GM18873 (cell line): Measurements from ENCODE around the gene SEC11C.

ENCODE experiments used
- ATAC-seq: cut with Tn5 transposase; IDR thresholded peaks from one replicate; pipeline ENCODE4 v1.9.1; 2021; ENCODE audit warnings: mild to moderate bottlenecking, moderate library complexity, moderate number of reproducible peaks; ENCODE audit not compliant: unreplicated experiment, low FRiP score

SEC11C gene

DNA sequence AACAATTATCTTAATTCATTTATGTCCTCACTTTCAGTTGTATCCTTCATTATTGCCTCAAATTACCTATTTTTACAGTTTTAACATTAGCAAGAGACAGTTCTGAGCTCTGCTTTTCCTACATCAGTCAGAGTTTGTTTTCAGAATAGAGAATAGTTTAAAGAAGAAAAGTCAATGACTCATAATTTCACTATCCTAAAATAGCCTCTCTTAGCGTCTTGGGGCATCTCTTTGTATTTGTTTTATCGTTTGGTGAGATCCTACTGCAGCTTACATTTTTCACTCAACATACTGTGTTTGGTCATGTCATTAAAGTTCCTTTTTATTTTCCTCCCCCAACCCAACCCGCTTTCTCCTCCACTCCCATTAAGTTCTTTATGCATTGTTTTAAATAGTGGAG lies 3.8 kb downstream of the SEC11C start:
- ATAC-seq = no peak

DNA sequence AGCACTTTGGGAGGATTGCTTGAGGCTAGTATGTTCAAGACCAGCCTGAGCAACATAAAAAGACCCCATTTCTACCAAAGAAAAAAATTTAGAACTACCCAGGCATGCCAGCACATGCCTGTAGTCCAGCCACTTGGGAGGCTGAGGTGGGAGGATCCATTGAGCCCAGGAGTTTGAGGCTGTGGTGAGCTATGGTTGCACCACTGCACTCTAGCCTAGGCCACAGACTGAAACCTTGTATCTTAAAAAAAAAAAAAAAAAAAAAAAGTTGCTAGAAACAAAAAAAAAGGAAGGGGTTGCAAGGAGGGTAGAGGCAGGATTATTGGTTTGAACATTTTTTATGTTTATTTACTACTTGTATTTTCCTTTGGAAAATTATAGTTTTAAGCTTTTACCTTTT lies 4.8 kb downstream of the SEC11C start:
- no peak for ATAC-seq

DNA sequence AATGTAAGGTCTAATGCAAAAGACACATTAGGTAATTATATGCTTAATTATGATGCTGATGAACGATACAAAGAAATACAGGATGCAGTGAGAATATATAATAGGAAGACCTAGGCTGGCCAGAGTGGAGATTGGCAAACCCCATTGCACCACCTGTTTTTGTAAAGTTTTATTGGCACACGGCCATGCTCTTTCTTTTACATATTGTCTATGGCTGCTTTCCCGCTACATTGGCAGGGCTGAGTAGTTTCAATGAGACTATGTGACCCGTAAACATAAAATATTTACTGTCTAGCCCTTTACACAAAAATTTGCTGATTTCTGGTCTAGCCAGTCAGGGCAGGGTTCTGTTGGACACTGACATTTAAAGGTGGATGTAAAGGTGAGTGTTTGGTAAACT lies 5.4 kb downstream of the SEC11C start:
- no peak for ATAC-seq

DNA sequence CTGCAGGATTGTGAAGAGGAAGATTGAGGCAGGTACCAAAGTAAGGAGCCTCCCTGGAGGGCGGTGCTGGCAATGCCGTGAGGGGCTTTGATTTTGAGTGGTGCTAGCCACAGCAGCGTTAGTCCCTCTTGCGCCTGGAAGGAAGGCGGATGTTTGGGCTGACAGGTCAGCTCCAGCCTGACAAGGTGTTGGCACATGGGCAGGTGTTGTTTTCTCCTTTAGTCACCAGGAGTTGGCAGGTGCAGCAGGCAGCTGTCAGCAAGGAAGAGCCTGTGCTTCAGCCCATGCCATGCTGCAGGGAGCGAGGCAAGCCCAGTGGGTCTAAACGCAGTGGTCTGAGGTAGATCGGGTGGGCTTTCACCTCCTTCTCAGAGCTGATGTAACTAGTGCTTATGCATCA lies 8.5 kb downstream of the SEC11C start:
- ATAC-seq = no peak

DNA sequence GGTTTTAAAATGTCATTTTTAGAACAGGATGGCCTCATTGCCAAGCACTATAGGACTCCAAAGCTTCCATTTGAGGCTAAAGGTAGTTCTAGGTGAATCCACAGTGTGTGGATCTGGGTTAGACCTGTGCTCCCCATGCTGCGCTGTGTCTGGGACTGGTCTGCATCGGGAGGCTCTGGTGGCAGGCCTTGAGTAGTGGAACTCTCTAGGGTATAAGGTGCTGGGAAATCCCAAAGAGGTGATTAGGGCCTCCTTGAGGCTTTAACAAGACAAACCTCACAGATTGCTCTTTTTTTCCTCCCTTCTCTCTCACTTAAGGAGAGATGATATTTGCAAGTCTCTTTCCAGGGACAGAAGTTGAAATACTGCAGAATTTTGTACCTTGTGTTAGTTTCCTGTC lies 9.3 kb downstream of the SEC11C start:
- ATAC-seq = no peak

DNA sequence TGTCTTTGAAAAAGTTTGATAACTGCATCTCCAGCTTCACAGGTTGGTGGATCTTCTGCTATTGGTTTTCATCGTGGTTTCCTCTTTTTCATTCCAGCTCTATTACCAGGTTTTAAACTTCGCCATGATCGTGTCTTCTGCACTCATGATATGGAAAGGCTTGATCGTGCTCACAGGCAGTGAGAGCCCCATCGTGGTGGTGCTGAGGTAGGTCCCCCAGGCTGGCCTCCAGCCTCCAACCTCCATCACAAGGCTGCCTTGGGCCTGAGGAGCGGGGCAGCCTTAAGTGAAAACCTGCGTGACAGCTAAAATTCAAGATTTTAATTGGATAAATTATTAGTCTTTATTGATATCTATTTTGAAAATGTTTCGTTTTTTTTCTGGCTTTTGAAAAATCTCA lies 9.7 kb downstream of the SEC11C start:
- ATAC-seq = no peak

DNA sequence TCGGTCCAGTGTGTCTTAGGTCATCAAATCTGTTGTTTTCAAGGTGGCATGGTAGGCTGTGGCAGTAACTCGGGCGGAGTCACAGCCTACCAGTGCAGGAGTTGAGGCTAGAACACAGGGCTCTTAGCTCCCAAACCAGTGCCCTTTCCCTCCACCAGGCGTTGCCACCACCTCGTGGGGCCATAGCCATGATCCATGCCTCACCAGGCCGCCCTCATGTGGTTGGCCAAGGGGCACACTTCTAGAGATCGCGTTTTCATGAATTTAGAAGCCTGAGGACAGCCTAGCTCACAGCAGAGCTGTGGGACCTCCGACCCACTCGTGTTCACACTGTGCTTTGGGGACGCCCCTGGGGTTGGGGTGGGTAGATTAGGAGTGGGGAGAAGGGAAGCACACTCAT lies 10.6 kb downstream of the SEC11C start:
- ATAC-seq = no peak

DNA sequence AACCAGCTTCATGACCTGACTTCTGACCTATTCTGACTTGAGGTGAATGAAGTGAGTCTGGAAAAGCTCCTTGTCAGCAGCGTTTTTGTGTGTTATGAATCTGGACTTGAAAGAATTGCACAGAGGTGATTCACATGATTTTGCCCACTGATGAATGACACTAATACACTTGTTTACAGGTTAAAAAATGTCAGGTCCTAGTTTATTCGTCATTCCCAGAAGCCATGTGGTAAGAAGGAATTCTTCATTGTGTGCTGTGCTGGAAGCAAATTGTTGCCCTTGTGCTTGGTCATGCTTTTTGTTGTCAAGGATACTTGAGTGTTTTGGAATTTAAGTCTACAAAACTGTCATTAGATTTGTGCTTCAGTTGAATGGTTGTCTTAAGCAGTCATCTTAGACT lies 15.5 kb downstream of the SEC11C start:
- ATAC-seq = no peak

DNA sequence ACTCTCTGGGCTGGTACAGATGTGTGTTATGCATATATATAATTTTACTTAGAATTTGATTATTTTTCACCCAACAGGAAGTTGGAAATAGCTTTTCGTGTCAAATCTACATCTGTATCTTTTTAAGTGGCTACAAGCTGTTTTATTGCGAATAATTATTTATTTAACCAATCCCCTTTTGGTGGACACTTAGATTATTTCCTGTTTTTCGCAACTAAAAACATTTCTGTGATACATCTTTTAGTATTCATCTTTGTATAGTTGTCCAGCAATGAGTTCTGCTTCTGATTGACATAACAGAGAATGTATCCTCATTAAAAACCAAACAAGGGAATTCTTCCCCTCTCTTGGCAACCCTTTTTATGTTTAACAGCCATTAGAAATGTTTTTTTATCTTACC lies 16.6 kb downstream of the SEC11C start:
- no peak for ATAC-seq

DNA sequence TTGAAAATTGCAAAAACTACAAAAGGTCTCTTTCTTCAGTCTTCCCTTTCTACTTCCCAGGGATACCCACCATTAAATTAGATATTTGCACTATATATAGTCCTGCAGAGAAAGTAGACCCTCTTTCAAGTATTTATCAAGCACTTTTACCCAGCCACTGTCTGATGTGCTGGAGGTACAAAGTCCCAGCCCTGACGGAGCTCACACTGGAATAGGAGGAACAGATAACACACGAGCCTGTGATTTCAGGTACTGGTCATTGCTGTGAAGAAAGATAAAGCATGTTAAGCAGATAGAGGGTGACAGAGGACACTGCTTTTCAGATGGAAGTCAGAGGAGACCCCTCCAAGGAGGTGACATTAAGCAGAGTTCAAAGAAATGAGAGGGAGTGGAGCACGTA lies 19.6 kb downstream of the SEC11C start:
- ATAC-seq = no peak

DNA sequence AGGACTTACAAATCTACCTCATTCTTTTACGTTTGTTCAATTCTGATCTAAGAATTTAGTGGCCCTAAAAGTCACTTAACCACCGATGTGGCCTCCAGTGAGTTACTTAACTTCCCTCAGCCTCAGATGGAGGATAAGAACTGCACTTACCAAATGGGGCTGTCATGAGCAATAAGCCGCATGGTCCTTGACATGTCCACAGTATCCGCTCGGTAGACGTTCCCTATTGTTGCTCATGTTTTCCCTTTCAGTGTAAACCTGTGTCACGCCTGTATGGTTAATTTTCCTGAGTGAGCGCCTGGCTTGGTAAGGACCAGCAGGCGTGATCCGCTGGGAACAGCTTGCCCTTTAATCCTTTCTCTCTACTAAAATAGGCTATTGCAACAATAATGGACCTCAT lies 20.3 kb downstream of the SEC11C start:
- ATAC-seq = no peak

DNA sequence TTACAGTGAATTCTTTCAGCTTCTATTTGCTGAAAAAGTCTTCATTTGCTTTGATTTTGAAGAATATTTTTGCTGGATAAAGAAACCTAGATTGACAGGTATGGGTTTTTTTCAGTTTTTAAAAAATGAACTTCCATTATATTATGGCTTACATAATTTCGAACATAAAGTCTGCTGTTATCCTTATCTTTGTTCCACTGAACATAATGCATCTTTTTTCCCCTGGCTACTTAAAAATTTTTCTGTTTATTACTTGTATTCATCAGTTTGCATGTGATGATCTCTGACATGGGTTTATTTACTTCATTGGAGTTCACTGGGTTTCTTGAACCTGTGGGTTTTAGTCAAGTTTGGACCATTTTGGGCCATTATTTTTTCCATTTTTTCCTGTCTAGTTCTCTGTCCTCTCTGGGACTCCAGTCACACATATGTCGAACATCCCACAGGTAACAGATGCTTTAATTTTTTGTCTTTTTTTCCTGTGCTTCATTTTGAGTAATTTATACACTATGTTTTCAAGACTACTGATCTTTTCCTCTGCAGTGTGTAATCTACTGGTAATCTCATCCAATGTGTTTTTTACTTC lies 33.1 kb downstream of the SEC11C start:
- no peak for ATAC-seq

DNA sequence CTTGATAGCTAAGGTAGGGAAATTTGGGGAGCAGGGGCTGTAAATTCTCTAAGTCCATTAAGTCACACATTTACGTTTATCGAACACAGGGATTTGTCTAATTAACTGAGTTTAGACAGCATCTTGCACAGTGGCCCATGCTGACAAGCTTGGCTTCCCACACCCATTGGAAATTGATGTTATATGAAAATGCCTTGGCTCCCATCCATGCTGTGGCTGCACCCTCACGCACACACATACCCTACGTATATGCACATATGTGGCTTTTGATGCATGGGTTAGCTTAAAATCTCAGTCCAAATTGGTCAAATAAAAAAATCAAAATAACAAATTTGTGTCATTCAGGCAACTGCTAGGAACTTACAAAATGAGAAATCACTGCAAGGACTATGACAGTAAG lies 37.8 kb downstream of the SEC11C start:
- ATAC-seq = no peak

DNA sequence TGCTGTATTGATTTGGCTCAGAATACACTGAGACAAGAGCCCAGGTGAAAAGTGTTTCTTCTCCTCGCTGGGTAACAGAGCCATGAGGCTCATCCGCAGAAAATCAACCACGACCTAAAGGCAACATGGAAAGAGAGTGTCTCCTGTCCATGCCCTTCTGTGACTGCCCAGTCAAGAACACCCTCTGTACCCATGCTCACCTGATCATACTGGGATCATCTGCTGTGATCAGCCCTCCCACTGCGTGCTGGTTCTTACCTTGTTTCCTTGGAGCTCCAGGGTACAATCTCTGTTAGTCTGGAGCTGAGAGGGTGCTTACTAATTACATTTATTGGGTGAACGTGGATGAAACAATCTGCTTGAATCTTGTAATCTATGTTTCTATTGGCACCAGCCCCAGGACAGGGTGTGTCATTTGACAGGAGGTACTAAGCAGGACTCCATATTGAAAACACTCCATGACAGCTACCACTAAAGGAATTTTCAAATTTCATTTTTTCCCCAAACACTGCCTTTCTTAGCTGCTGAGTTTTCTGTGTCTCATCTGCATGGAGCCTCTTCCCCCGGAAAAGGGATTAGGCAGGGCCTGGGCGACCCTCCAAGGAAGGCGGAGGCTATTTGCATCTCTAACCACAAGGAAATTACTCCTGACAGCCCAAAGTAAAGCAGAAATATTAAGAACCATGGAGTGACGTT lies 40.6 kb downstream of the SEC11C start:
- ATAC-seq = no peak

DNA sequence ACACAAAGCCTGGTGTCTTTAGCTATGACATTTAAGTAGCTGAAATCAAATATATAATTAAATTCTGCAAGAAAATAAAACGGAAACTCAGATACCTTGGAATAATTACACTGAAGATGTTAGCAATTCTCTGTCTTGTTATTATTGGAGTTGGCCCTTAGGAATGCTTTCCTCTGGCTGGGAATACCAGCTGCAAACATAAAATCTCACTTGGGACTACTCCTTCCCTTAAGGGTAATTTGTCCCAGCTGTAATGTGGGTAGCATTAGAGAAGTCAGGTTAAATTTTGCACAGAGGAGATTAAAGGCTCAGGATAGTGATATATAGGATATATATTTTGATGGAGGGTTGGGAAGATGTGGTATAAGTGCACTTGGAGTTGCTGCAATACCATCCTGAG lies 43.0 kb downstream of the SEC11C start:
- ATAC-seq = no peak

DNA sequence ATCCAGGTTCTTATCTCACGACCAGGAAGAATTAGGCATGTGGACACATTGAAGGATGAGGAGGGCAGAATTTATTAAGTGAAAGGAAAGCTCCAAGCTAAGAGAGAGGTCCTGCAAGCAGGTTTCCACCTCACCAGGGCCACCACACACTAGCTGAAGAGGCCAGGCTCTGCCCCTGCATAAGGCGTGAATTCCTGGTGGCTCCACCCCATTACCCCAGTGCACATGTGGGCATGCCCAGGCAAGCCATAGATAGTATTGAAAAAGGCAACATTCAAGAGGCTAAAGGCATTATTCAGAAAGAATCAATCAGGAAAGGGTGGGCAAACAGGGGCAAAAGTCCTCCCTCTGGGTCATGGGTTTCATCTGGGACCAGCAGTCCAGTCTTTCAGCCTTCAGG lies 49.3 kb downstream of the SEC11C start:
- ATAC-seq = no peak

DNA sequence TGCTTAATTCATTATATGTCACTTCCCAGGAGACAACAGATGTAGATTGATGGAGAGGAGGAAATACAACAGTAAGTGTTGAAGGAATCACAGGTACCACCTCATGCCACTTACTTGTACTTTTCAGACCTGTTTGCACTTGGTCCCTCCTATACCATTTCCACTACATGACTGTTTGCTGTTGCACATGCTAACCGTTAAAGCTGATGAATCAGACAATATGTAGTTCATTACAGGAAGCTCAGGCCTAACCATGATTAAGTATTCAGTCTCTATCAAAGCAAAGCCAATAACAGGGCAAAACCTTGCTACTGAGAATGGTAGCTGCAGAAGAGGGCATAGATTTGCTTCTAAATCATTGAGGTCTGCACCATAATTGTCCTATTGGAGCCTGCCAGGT lies 50.1 kb downstream of the SEC11C start:
- no peak for ATAC-seq

DNA sequence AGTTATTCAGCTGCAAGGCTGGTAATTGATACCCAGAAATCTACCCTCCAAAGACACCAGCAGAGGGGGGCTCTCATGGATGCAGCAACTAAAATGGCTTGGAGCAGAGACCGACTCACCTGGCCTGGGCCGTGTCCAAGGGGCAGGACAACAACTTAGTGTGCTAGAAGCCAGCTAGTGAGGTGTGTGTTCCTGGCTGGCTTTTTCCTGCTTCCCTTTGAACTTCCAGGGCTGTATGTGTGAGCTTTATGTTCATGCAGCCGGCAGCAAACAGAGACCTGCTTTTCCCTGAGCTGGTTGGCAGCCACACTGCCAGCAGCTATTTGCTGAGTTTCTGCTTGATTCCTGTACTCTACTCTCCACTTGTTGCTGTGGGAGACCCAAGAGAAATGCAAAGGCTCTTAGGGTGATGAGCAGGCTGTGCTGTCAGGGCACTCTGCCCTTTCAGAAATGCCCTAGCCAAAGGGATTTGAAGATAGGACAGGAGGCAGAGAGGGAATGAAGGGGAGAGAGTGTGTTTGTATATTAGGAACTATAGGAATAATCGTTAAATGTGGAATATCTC lies 56.6 kb downstream of the SEC11C start:
- ATAC-seq = no peak

DNA sequence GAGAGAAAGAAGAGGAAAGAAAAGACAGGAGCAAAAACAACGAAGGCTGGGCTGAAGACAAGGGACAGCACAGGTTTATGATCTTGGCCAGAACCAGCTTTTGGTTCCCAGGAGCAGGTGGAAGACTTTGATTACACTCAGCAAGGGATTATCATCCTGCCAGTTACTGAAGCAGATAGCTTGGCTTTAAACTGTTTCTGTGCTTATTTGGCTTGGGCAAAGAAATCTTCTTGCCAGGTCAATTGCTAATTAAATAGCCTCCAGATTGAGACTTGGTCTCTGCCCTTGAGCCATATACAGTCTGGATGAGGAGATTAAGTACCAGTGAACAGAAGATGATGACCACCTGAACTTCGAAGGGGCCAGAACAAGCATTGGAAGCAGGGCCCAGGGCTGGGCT lies 58.0 kb downstream of the SEC11C start:
- ATAC-seq = no peak

DNA sequence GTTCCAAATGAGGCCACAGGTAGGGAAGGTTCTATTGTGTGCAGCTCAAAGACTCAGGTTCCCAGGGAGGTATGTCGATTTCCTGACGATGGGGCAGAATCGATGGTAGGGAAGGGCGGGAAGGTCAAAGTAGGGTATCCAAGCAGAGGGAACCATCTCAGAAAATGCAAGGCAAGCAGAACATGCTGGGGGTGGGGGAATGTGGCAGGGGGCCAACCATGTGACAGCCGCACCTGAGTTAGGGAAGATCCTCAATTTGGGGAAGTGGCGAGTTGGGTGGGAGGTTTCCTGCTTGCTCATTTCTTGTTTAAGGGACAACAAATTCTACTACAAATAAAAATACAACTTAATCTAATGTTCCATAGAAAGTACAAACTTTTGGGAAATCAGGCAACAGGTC lies 58.5 kb downstream of the SEC11C start:
- no peak for ATAC-seq

DNA sequence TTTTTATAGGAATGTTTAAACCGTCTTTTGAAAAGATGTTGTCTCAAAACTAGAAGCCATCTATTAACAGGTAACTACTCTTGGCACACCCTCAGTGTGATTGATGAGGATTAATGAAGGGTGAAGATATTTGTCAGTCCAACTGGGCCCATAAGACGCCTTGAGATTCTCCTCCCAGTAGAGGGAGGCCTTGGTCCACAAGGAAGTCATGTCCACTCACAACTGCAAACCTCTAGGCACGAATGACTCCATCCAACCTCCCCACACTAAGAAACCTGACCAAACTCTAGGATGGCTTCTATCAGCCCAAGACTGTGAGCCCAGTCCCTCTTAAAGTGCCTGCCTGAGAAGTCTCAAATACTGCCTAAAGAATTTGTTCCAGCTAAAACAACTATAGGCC lies 61.1 kb downstream of the SEC11C start:
- no peak for ATAC-seq

DNA sequence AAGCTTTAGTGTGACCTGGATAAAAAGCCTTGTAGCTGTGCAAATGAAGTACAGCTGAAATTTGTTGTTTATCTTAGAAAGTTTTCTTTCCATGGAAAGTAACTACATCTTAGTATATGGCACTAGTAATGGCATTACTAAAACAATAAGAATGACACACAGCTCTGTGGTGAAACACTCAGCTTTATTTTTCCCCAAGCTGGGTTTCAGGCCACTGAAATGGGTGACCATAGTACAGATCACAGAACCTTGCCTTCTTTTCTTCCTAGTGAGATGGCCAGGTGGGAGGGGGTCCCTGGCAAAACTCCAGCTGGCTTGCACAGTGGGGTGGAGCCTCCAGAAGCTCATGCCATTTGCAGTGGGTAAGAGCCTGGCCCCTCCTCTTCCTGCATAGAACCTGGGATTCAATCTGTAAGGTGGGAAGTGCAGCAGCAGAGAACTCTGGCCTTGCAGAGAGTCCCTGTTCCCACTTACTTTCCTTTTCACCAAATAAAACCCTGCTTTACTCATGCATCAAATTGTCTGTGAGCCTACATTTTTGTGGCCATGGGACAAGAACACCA lies 62.7 kb downstream of the SEC11C start:
- ATAC-seq = no peak
